Progenitor cell of endocrine pancreas (in vitro differentiated cells): ENCODE data around the gene SYT9. TPM values are rescaled to one million over a fixed set of nuclear protein-coding genes. Genes with fewer than 3 reads are reported as not detected.

Source experiments
- DNase-seq: peaks from one replicate; pipeline ENCODE4 v3.0.0; 2021; ENCODE audit warnings: low spot score; ENCODE audit not compliant: unreplicated experiment
- H3K27ac Mint-ChIP-seq: 2 replicates; pipeline ENCODE4 v1.8.0; 2021; ENCODE audit warnings: mild to moderate bottlenecking, moderate library complexity, mixed read lengths
- H3K27me3 Mint-ChIP-seq: 2 replicates; pipeline ENCODE4 v1.8.0; 2021; ENCODE audit warnings: mixed read lengths
- H3K36me3 Mint-ChIP-seq: 2 replicates; pipeline ENCODE4 v1.8.0; 2022; ENCODE audit warnings: mixed read lengths; ENCODE audit not compliant: insufficient read depth
- H3K4me1 Mint-ChIP-seq: 2 replicates; pipeline ENCODE4 v1.8.0; 2021; ENCODE audit warnings: low read depth, mixed read lengths
- H3K4me3 Mint-ChIP-seq: 2 replicates; pipeline ENCODE4 v1.8.0; 2021; ENCODE audit warnings: low read depth, mild to moderate bottlenecking, moderate library complexity, mixed read lengths
- H3K9me3 Mint-ChIP-seq: 2 replicates; pipeline ENCODE4 v1.8.0; 2021; ENCODE audit warnings: low read depth, mixed read lengths
- CTCF ChIP-seq: fragments of 200-600 bp; sonication (generic); IDR thresholded peaks from one replicate; pipeline ENCODE4 v1.5.0; 2021; ENCODE audit warnings: antibody characterized with exemption, mild to moderate bottlenecking; ENCODE audit not compliant: unreplicated experiment
- total RNA-seq: library from RNA; stranded (reverse); gene quantifications from 2 replicates; pipeline ENCODE4 v1.2.1, GENCODE V29; 2021

Gene SYT9
- total RNA-seq, 1 donor from 2014 or later = 0.57 TPM

GRCh38 chr11:7469351-7469865 is 217.7 kb downstream of the SYT9 start:
- no peak for DNase-seq
- Mint-ChIP-seq H3K4me3 (no peak overlapping the region), H3K9me3 (no peaks in the 10 kb centered on the region), H3K27me3 (no peaks in the 10 kb centered on the region), H3K4me1 (no peaks in the 10 kb centered on the region), H3K27ac (no peak overlapping the region), H3K36me3 (no peaks in the 10 kb centered on the region)
- TF ChIP-seq CTCF = no peak

- Mint-ChIP-seq H3K36me3 (no peaks in the 10 kb centered on the region), H3K9me3 (no peaks in the 10 kb centered on the region), H3K27me3 (no peaks in the 10 kb centered on the region), H3K4me3 (no peak overlapping the region), H3K4me1 (no peaks in the 10 kb centered on the region), H3K27ac (no peak overlapping the region)
- no peak for TF ChIP-seq CTCF
- DNase-seq = no peak
Measured at GRCh38 chr11:7471071-7471470, 219.4 kb downstream of the SYT9 start.

- no peak for DNase-seq
- Mint-ChIP-seq H3K4me1 (no peaks in the 10 kb centered on the region), H3K27me3 (no peaks in the 10 kb centered on the region), H3K4me3 (no peak overlapping the region), H3K36me3 (no peaks in the 10 kb centered on the region), H3K9me3 (no peaks in the 10 kb centered on the region), H3K27ac (no peak overlapping the region)
- TF ChIP-seq CTCF = no peak
Measured at GRCh38 chr11:7473717-7474116, 222.0 kb downstream of the SYT9 start.

GRCh38 chr11:7480113-7480512 is 228.4 kb downstream of the SYT9 start:
- H3K4me3 Mint-ChIP-seq = no peak overlapping the region
- no peak for TF ChIP-seq CTCF
- no peaks in the 10 kb centered on the region for H3K27me3 Mint-ChIP-seq
- H3K36me3 Mint-ChIP-seq = no peaks in the 10 kb centered on the region
- no peak for DNase-seq
- no peak overlapping the region for H3K27ac Mint-ChIP-seq
- H3K9me3 Mint-ChIP-seq = no peaks in the 10 kb centered on the region
- H3K4me1 Mint-ChIP-seq = peaks cover 6% of the 10 kb centered on the region

GRCh38 chr11:7484131-7484530 is 232.4 kb downstream of the SYT9 start:
- Mint-ChIP-seq H3K27me3 (no peaks in the 10 kb centered on the region), H3K4me3 (no peak overlapping the region), H3K36me3 (no peaks in the 10 kb centered on the region), H3K4me1 (peaks cover 9% of the 10 kb centered on the region), H3K27ac (no peak overlapping the region), H3K9me3 (no peaks in the 10 kb centered on the region)
- no peak for DNase-seq
- TF ChIP-seq CTCF = no peak
